WTC11 (cell line): Measurements from ENCODE around the gene CDK3. TPM values are rescaled to one million over a fixed set of nuclear protein-coding genes. Genes with fewer than 3 reads are reported as not detected.

Source experiments
- ATAC-seq: fragments of 200-7000 bp; cut with Tn5 transposase; 2 replicates; pipeline ENCODE4 v1.10.0; 2021; ENCODE audit warnings: mild to moderate bottlenecking, moderate library complexity
- CTCF ChIA-PET: fragments of 300-600 bp; sonication (Branson Sonifier 250); formaldehyde crosslinking; loops from one replicate; lab custom pipeline; 2021; ENCODE audit warnings: antibody characterized with exemption; lab: Charles Lee
- POLR2A ChIA-PET: fragments of 350-600 bp; sonication (Branson Sonifier 250); formaldehyde crosslinking; loops from one replicate; lab custom pipeline; 2021; ENCODE audit warnings: antibody characterized with exemption; lab: Charles Lee
- DNase-seq: peaks from one replicate; pipeline ENCODE4 v3.0.0; 2021; ENCODE audit warnings: low spot score
- H3K27ac Mint-ChIP-seq: 2 replicates; pipeline ENCODE4 v1.8.0; 2021; ENCODE audit warnings: mixed read lengths
- H3K27me3 Mint-ChIP-seq: 2 replicates; pipeline ENCODE4 v1.8.0; 2021; ENCODE audit warnings: low read depth, mild to moderate bottlenecking, moderate library complexity, mixed read lengths
- H3K36me3 Mint-ChIP-seq: 2 replicates; pipeline ENCODE4 v1.8.0; 2021; ENCODE audit warnings: mixed read lengths
- H3K4me1 Mint-ChIP-seq: 2 replicates; pipeline ENCODE4 v1.8.0; 2022; ENCODE audit warnings: mixed read lengths
- H3K4me3 Mint-ChIP-seq: 2 replicates; pipeline ENCODE4 v1.8.0; 2021; ENCODE audit warnings: mild to moderate bottlenecking, moderate library complexity, mixed read lengths
- H3K9me3 Mint-ChIP-seq: 2 replicates; pipeline ENCODE4 v1.8.0; 2021; ENCODE audit warnings: mixed read lengths
- AFF4 ChIP-seq: sonication (generic); formaldehyde crosslinking; IDR thresholded peaks from 2 replicates; pipeline ENCODE4 v1.8.1; 2023; ENCODE audit warnings: mild to moderate bottlenecking, missing genetic modification reagents, borderline replicate concordance
- CTCF ChIP-seq: fragments of 200-600 bp; IDR thresholded peaks from 2 replicates; pipeline ENCODE4 v1.8.0; 2022; ENCODE audit warnings: antibody characterized with exemption
- E2F4 ChIP-seq: sonication (generic); formaldehyde crosslinking; IDR thresholded peaks from 2 replicates; pipeline ENCODE4 v1.8.1; 2022; ENCODE audit warnings: low read depth, mild to moderate bottlenecking, moderate library complexity, missing genetic modification reagents, borderline replicate concordance
- E2F5 ChIP-seq: sonication (generic); formaldehyde crosslinking; IDR thresholded peaks from 2 replicates; pipeline ENCODE4 v1.8.1; 2022; ENCODE audit warnings: mild to moderate bottlenecking, moderate library complexity, missing genetic modification reagents
- FOXK1 ChIP-seq: sonication (generic); formaldehyde crosslinking; IDR thresholded peaks from 2 replicates; pipeline ENCODE4 v1.8.0; 2022; ENCODE audit warnings: mild to moderate bottlenecking, moderate library complexity, missing genetic modification reagents
- FOXP1 ChIP-seq: sonication (generic); formaldehyde crosslinking; IDR thresholded peaks from 2 replicates; pipeline ENCODE4 v1.8.0; 2022; ENCODE audit warnings: missing genetic modification reagents, mild to moderate bottlenecking, moderate library complexity, borderline replicate concordance
- JAZF1 ChIP-seq: fragments of 250-450 bp; sonication (Bioruptor Pico); IDR thresholded peaks from 2 replicates; pipeline ENCODE4 v1.9.0; 2021; ENCODE audit warnings: moderate library complexity, mild to moderate bottlenecking, inconsistent platforms
- KAT7 ChIP-seq: sonication (generic); formaldehyde crosslinking; IDR thresholded peaks from 2 replicates; pipeline ENCODE4 v1.8.1; 2023; ENCODE audit warnings: missing genetic modification reagents, mild to moderate bottlenecking, borderline replicate concordance
- SMAD4 ChIP-seq: sonication (generic); formaldehyde crosslinking; IDR thresholded peaks from 2 replicates; pipeline ENCODE4 v1.8.0; 2022; ENCODE audit warnings: mild to moderate bottlenecking, missing genetic modification reagents
- SOX15 ChIP-seq: fragments of 250-450 bp; sonication (Bioruptor Pico); IDR thresholded peaks from 2 replicates; pipeline ENCODE4 v1.9.0; 2021; ENCODE audit warnings: mild to moderate bottlenecking
- ZBTB21 ChIP-seq: sonication (generic); formaldehyde crosslinking; IDR thresholded peaks from 2 replicates; pipeline ENCODE4 v1.8.1; 2023; ENCODE audit warnings: mild to moderate bottlenecking, missing genetic modification reagents, borderline replicate concordance
- ZNF121 ChIP-seq: sonication (generic); formaldehyde crosslinking; IDR thresholded peaks from 2 replicates; pipeline ENCODE4 v1.8.0; 2023; ENCODE audit warnings: missing genetic modification reagents
- ZNF416 ChIP-seq: fragments of 250-450 bp; sonication (Bioruptor Pico); IDR thresholded peaks from 2 replicates; pipeline ENCODE4 v1.9.0; 2021; ENCODE audit warnings: mild to moderate bottlenecking, inconsistent platforms
- ZNF532 ChIP-seq: fragments of 250-450 bp; sonication (Bioruptor Pico); IDR thresholded peaks from 2 replicates; pipeline ENCODE4 v1.9.0; 2021; ENCODE audit warnings: mild to moderate bottlenecking, borderline replicate concordance
- ZNF671 ChIP-seq: fragments of 250-450 bp; sonication (Bioruptor Pico); IDR thresholded peaks from 2 replicates; pipeline ENCODE4 v1.8.0; 2021; ENCODE audit warnings: mild to moderate bottlenecking
- total RNA-seq: library from RNA; stranded (reverse); gene quantifications from 3 replicates; pipeline ENCODE4 v1.2.3, GENCODE V29; 2021
- TF ChIP-seq, protein P1 (sequence below): sonication (generic); formaldehyde crosslinking; IDR thresholded peaks from 2 replicates; pipeline ENCODE4 v1.8.1; 2023; ENCODE audit warnings: mild to moderate bottlenecking, missing genetic modification reagents
- TF ChIP-seq, protein P2 (sequence below): sonication (generic); formaldehyde crosslinking; IDR thresholded peaks from 2 replicates; pipeline ENCODE4 v1.8.1; 2023; ENCODE audit warnings: mild to moderate bottlenecking, missing genetic modification reagents

The CDK3 gene
- total RNA-seq, 1 experiment from 2014 or later = 9.5 TPM

GRCh38 chr17:75994802-75995370 lies 5.8 kb upstream of the CDK3 start (continued):
- TF ChIP-seq ZNF532 (CRISPR knock-in tag) (no peak), ZNF671 (CRISPR knock-in tag) (no peak), ZNF121 (CRISPR knock-in tag) (no peak), ZNF416 (no peak), AFF4 (no peak), FOXP1 (no peak), FOXK1 (CRISPR knock-in tag) (no peak), SOX15 (CRISPR knock-in tag) (no peak), E2F5 (CRISPR knock-in tag) (no peak), KAT7 (CRISPR knock-in tag) (no peak)
- TF ChIP-seq, protein P1, sequence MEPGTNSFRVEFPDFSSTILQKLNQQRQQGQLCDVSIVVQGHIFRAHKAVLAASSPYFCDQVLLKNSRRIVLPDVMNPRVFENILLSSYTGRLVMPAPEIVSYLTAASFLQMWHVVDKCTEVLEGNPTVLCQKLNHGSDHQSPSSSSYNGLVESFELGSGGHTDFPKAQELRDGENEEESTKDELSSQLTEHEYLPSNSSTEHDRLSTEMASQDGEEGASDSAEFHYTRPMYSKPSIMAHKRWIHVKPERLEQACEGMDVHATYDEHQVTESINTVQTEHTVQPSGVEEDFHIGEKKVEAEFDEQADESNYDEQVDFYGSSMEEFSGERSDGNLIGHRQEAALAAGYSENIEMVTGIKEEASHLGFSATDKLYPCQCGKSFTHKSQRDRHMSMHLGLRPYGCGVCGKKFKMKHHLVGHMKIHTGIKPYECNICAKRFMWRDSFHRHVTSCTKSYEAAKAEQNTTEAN = no peak

GRCh38 chr17:75995385-75995925 lies 5.2 kb upstream of the CDK3 start:
- H3K36me3 Mint-ChIP-seq = peaks cover 18% of the 10 kb centered on the region
- POLR2A ChIA-PET = no interaction called here
- peaks cover 14% of the 10 kb centered on the region for H3K4me1 Mint-ChIP-seq
- H3K9me3 Mint-ChIP-seq = no peaks in the 10 kb centered on the region
- no peak for ATAC-seq
- no peaks in the 10 kb centered on the region for H3K27me3 Mint-ChIP-seq
- H3K4me3 Mint-ChIP-seq = no peak overlapping the region
- no peak for DNase-seq
- no peak overlapping the region for H3K27ac Mint-ChIP-seq
- CTCF ChIA-PET = interaction anchor here (0.7 to 1.8 kb wide), 3 partner anchors 68 to 284 kb away, joined by 3 to 6 read pairs (median 3); partner anchors contain the start of gene MRPL38
- TF ChIP-seq ZNF671 (CRISPR knock-in tag) (no peak), SMAD4 (CRISPR knock-in tag) (no peak), JAZF1 (CRISPR knock-in tag) (no peak), E2F4 (CRISPR knock-in tag) (no peak), ZBTB21 (CRISPR knock-in tag) (no peak), ZNF121 (CRISPR knock-in tag) (no peak), CTCF (no peak), SOX15 (CRISPR knock-in tag) (no peak)
- TF ChIP-seq, protein P2, sequence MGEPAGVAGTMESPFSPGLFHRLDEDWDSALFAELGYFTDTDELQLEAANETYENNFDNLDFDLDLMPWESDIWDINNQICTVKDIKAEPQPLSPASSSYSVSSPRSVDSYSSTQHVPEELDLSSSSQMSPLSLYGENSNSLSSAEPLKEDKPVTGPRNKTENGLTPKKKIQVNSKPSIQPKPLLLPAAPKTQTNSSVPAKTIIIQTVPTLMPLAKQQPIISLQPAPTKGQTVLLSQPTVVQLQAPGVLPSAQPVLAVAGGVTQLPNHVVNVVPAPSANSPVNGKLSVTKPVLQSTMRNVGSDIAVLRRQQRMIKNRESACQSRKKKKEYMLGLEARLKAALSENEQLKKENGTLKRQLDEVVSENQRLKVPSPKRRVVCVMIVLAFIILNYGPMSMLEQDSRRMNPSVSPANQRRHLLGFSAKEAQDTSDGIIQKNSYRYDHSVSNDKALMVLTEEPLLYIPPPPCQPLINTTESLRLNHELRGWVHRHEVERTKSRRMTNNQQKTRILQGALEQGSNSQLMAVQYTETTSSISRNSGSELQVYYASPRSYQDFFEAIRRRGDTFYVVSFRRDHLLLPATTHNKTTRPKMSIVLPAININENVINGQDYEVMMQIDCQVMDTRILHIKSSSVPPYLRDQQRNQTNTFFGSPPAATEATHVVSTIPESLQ = no peak
